H1 (cell line): Measurements from ENCODE around the gene PARP4.

Source experiments
- EP300 ChIP-seq, 2 experiments: IDR thresholded peaks; 1 replicate in 1 of 2; 2 replicates in 1 of 2; pipeline ENCODE4 v1.6.1; 2011 to 2012; ENCODE audit warnings: low read depth in 2 of 2, low read length in 2 of 2, mild to moderate bottlenecking in 2 of 2, borderline replicate concordance in 1 of 2, inconsistent platforms in 1 of 2, moderate library complexity in 1 of 2
- GABPA ChIP-seq: IDR thresholded peaks from 2 replicates; pipeline ENCODE4 v1.6.1; 2011; ENCODE audit warnings: mild to moderate bottlenecking, low read length, moderate library complexity, borderline replicate concordance; ENCODE audit not compliant: insufficient read depth
- HDAC6 ChIP-seq: IDR thresholded peaks from one replicate; pipeline ENCODE4 v1.7.1; 2012; ENCODE audit warnings: low read depth, mild to moderate bottlenecking, inconsistent platforms, low read length, moderate library complexity
- POLR2A ChIP-seq, 2 experiments: IDR thresholded peaks; 1 replicate in 1 of 2; 2 replicates in 1 of 2; pipeline ENCODE4 v1.6.1; 2011; ENCODE audit warnings: low read depth in 2 of 2, low read length in 2 of 2, mild to moderate bottlenecking in 2 of 2; ENCODE audit errors: control extremely low read depth in 1 of 2
- POLR2AphosphoS5 ChIP-seq: IDR thresholded peaks from 2 replicates; pipeline ENCODE4 v1.6.1; 2011; ENCODE audit warnings: low read depth, low read length
- TAF1 ChIP-seq: IDR thresholded peaks from 2 replicates; pipeline ENCODE4 v1.6.1; 2011; ENCODE audit warnings: mild to moderate bottlenecking, low read depth, low read length
- TAF7 ChIP-seq: optimal IDR thresholded peaks from 2 replicates; pipeline ENCODE3; 2011; ENCODE audit warnings: low read depth, mild to moderate bottlenecking, inconsistent platforms, low read length, moderate library complexity, borderline replicate concordance
- TEAD4 ChIP-seq: IDR thresholded peaks from 2 replicates; pipeline ENCODE4 v1.6.1; 2012; ENCODE audit warnings: low read depth, low read length, inconsistent platforms, mixed read lengths

- TF ChIP-seq TEAD4 (no peak), EP300 (IDR thresholded peaks at IDR 0.05; ENCODE audit: borderline replicate concordance in 1 of 2, low read depth in 2 of 2, low read length in 2 of 2) (no peak), TAF7 (no peak), POLR2A (IDR thresholded peaks at IDR 0.05; ENCODE audit: control extremely low read depth in 1 of 2, low read depth in 2 of 2, low read length in 2 of 2) (no peak), GABPA (no peak), HDAC6 (no peak), POLR2AphosphoS5 (no peak), TAF1 (no peak)
Measured at GRCh38 chr13:24529478-24529877, 16.9 kb upstream of the PARP4 start.
